ENCODE measurements around the gene SDK1.

DNA sequence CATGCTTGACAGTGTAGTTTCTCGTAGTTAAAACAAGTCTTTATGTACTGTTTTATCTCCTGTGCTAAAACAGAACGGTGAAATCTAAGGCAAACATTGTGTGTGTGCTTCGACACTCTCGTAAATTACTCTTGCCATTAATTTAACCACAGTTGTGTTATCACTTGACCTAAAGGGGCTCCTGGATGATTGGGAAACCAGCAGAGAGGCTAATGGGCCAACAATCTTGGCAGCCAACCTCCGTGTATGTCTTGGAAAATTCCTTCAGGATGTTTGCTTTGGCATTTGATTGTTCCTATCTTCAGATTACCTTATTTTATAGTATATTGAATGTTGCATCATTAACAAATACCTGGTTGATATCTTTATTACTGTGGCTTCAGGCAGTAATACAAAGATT lies 409.5 kb downstream of the SDK1 start:
- TF ChIP-seq CREB1 (CRISPR knock-in tag; IDR thresholded peaks at IDR 0.05) = no peak
- TF ChIP-seq, protein P1, sequence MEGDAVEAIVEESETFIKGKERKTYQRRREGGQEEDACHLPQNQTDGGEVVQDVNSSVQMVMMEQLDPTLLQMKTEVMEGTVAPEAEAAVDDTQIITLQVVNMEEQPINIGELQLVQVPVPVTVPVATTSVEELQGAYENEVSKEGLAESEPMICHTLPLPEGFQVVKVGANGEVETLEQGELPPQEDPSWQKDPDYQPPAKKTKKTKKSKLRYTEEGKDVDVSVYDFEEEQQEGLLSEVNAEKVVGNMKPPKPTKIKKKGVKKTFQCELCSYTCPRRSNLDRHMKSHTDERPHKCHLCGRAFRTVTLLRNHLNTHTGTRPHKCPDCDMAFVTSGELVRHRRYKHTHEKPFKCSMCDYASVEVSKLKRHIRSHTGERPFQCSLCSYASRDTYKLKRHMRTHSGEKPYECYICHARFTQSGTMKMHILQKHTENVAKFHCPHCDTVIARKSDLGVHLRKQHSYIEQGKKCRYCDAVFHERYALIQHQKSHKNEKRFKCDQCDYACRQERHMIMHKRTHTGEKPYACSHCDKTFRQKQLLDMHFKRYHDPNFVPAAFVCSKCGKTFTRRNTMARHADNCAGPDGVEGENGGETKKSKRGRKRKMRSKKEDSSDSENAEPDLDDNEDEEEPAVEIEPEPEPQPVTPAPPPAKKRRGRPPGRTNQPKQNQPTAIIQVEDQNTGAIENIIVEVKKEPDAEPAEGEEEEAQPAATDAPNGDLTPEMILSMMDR (IDR thresholded peaks at IDR 0.05) = no peak
- no peak for TF ChIP-seq CREM (CRISPR knock-in tag; IDR thresholded peaks at IDR 0.05)
- no peak for TF ChIP-seq SMAD4 (CRISPR knock-in tag; IDR thresholded peaks at IDR 0.05)
- TF ChIP-seq GABPB1 (CRISPR knock-in tag; IDR thresholded peaks at IDR 0.05) = no peak
- TF ChIP-seq E2F5 (CRISPR knock-in tag; IDR thresholded peaks at IDR 0.05) = no peak

All from WTC11 (cell line).